SK-N-SH (cell line): ENCODE results near the gene MTERF4. TPM values are rescaled to one million over a fixed set of nuclear protein-coding genes. Genes with fewer than 3 reads are reported as not detected.

Experiments used
- CTCF ChIA-PET: fragments of 300-600, 350-600 bp; formaldehyde crosslinking; extraction: SDS; loops from one replicate; lab custom pipeline; 2021; lab: Yijun Ruan, JAX
- POLR2A ChIA-PET: fragments of 350-600 bp; sonication (Branson Sonifier 250); formaldehyde crosslinking; extraction: SDS; loops from one replicate; lab custom pipeline; 2020; ENCODE audit warnings: antibody characterized with exemption, inconsistent platforms; lab: Yijun Ruan, JAX
- DNase-seq: peaks from one replicate; pipeline ENCODE4 v3.0.0; 2012
- H2AFZ ChIP-seq: fragments of 200-600 bp; sonication (generic); 2 replicates; pipeline ENCODE4 v1.8.1; 2016; ENCODE audit warnings: antibody characterized with exemption, mild to moderate bottlenecking, low read depth
- H3F3A ChIP-seq: fragments of 200-600 bp; sonication (generic); replicated peaks from 2 replicates; pipeline ENCODE3; 2016; ENCODE audit warnings: antibody characterized with exemption, mild to moderate bottlenecking; ENCODE audit not compliant: insufficient read depth
- H3K27ac ChIP-seq, 2 experiments: fragments of 200-500 bp in 1 of 2; fragments of 200-600 bp in 1 of 2; sonication (Bioruptor generic) in 1 of 2; sonication (generic), shearing (Covaris generic) in 1 of 2; 2 replicates each; pipeline versions ENCODE4 v1.5.1 to v1.6.1; 2014 to 2016; ENCODE audit warnings: low read depth in 2 of 2, inconsistent platforms in 1 of 2, low read length in 1 of 2, mild to moderate bottlenecking in 1 of 2, mixed read lengths in 1 of 2
- H3K27me3 ChIP-seq: fragments of 200-600 bp; sonication (generic), shearing (Covaris generic); 2 replicates; pipeline ENCODE4 v1.6.1; 2016; ENCODE audit warnings: mixed run types; ENCODE audit not compliant: insufficient read depth
- H3K36me3 ChIP-seq, 2 experiments: fragments of 200-500 bp in 1 of 2; fragments of 200-600 bp in 1 of 2; sonication (Bioruptor generic) in 1 of 2; sonication (generic) in 1 of 2; replicated peaks in 1 of 2; 2 replicates each; pipeline versions ENCODE3 to v1.5.1; 2014 to 2016; ENCODE audit warnings: low read length in 1 of 2, mild to moderate bottlenecking in 1 of 2; ENCODE audit not compliant: insufficient read depth in 2 of 2, control insufficient read depth in 1 of 2
- H3K4me1 ChIP-seq, 2 experiments: fragments of 200-500 bp in 1 of 2; fragments of 200-600 bp in 1 of 2; sonication (Bioruptor generic) in 1 of 2; sonication (generic), shearing (Covaris generic) in 1 of 2; 2 replicates each; pipeline versions ENCODE4 v1.5.1 to v1.6.1; 2014 to 2016; ENCODE audit warnings: low read depth in 1 of 2, low read length in 1 of 2, mixed run types in 1 of 2; ENCODE audit not compliant: insufficient read depth in 2 of 2, control insufficient read depth in 1 of 2
- H3K4me2 ChIP-seq: fragments of 200-600 bp; sonication (generic), shearing (Covaris generic); 2 replicates; pipeline ENCODE4 v1.6.1; 2017; ENCODE audit warnings: mixed run types
- H3K4me3 ChIP-seq, 2 experiments: fragments of 200-500 bp in 1 of 2; fragments of 200-600 bp in 1 of 2; sonication (Bioruptor generic) in 1 of 2; sonication (generic), shearing (Covaris generic) in 1 of 2; 2 replicates each; pipeline versions ENCODE4 v1.5.1 to v1.8.1; 2014 to 2016; ENCODE audit warnings: low read depth in 2 of 2, inconsistent platforms in 1 of 2, low read length in 1 of 2, mild to moderate bottlenecking in 1 of 2, mixed read lengths in 1 of 2, moderate library complexity in 1 of 2
- H3K79me2 ChIP-seq: fragments of 200-600 bp; sonication (generic); 2 replicates; pipeline ENCODE4 v1.8.1; 2017; ENCODE audit warnings: mild to moderate bottlenecking; ENCODE audit not compliant: insufficient read depth
- H3K9ac ChIP-seq: fragments of 200-600 bp; sonication (generic); 2 replicates; pipeline ENCODE4 v1.6.1; 2017; ENCODE audit warnings: mixed run types
- H3K9me2 ChIP-seq: fragments of 200-600 bp; sonication (generic); 2 replicates; pipeline ENCODE4 v1.6.1; 2017; ENCODE audit warnings: mixed run types
- H3K9me3 ChIP-seq: fragments of 200-600 bp; sonication (generic); 2 replicates; pipeline ENCODE4 v1.6.1; 2017; ENCODE audit warnings: mixed run types, mild to moderate bottlenecking, moderate library complexity
- H4K20me1 ChIP-seq: fragments of 200-600 bp; sonication (generic); 2 replicates; pipeline ENCODE4 v1.6.1; 2017; ENCODE audit warnings: mild to moderate bottlenecking, mixed run types; ENCODE audit not compliant: insufficient read depth
- CHD2 ChIP-seq: fragments of 150-350 bp; IDR thresholded peaks from 2 replicates; pipeline ENCODE4 v1.6.1; 2018; ENCODE audit warnings: low read length; ENCODE audit not compliant: partially characterized antibody
- ELF1 ChIP-seq: IDR thresholded peaks from 2 replicates; pipeline ENCODE4 v1.4.0; 2012
- EP300 ChIP-seq, 2 experiments: IDR thresholded peaks; 2 replicates each; pipeline versions ENCODE4 v1.4.0 to v1.6.1; 2012; ENCODE audit warnings: borderline replicate concordance in 1 of 2, low read depth in 1 of 2, low read length in 1 of 2
- EZH2phosphoT487 ChIP-seq: fragments of 200-600 bp; sonication (generic); IDR thresholded peaks from 2 replicates; pipeline ENCODE4 v1.6.1; 2017; ENCODE audit warnings: low read depth, mixed run types, mild to moderate bottlenecking, antibody characterized with exemption, moderate library complexity, borderline replicate concordance
- FOSL2 ChIP-seq: IDR thresholded peaks from 2 replicates; pipeline ENCODE4 v1.4.0; 2012; ENCODE audit warnings: low read depth, mild to moderate bottlenecking, moderate library complexity, borderline replicate concordance
- JUND ChIP-seq: IDR thresholded peaks from 2 replicates; pipeline ENCODE4 v1.4.0; 2012
- MEF2A ChIP-seq: IDR thresholded peaks from 2 replicates; pipeline ENCODE4 v1.4.0; 2012; ENCODE audit warnings: low read depth, borderline replicate concordance
- MXI1 ChIP-seq: IDR thresholded peaks from 2 replicates; pipeline ENCODE4 v1.6.1; 2012; ENCODE audit warnings: mild to moderate bottlenecking, low read depth, low read length, improper control_type of control experiment
- NFIC ChIP-seq: IDR thresholded peaks from 2 replicates; pipeline ENCODE4 v1.4.0; 2012; ENCODE audit warnings: borderline replicate concordance
- POLR2AphosphoS5 ChIP-seq: IDR thresholded peaks from 2 replicates; pipeline ENCODE4 v1.6.1; 2012; ENCODE audit warnings: low read depth, low read length
- RAD21 ChIP-seq: IDR thresholded peaks from 2 replicates; pipeline ENCODE4 v1.6.1; 2012; ENCODE audit warnings: mild to moderate bottlenecking, low read length
- RCOR1 ChIP-seq: fragments of 150-350 bp; IDR thresholded peaks from 2 replicates; pipeline ENCODE4 v1.6.1; 2017; ENCODE audit warnings: antibody characterized with exemption, low read length
- RFX5 ChIP-seq: IDR thresholded peaks from 2 replicates; pipeline ENCODE4 v1.6.1; 2012; ENCODE audit warnings: mild to moderate bottlenecking, improper control_type of control experiment, low read length
- RXRA ChIP-seq: IDR thresholded peaks from 2 replicates; pipeline ENCODE4 v1.4.0; 2012; ENCODE audit warnings: low read depth, mild to moderate bottlenecking, borderline replicate concordance
- SIN3A ChIP-seq: IDR thresholded peaks from 2 replicates; pipeline ENCODE4 v1.6.1; 2012; ENCODE audit warnings: low read depth, mild to moderate bottlenecking, low read length, moderate library complexity, borderline replicate concordance
- SMC3 ChIP-seq: IDR thresholded peaks from 2 replicates; pipeline ENCODE4 v1.6.1; 2012; ENCODE audit warnings: low read depth, low read length, improper control_type of control experiment
- TCF12 ChIP-seq: IDR thresholded peaks from 2 replicates; pipeline ENCODE4 v1.4.0; 2012
- TEAD4 ChIP-seq: IDR thresholded peaks from 2 replicates; pipeline ENCODE4 v1.4.0; 2012; ENCODE audit warnings: mild to moderate bottlenecking, borderline replicate concordance; ENCODE audit not compliant: insufficient read depth
- WGBS: methylation state at CpG from one replicate; pipeline ENCODE4 v1.1.6; 2017; ENCODE audit warnings: low lambda C conversion rate; 5-methylcytosine and 5-hydroxymethylcytosine counted together
- polyA plus RNA-seq, 3 experiments: library from polyadenylated mRNA; depleted of rRNA; stranded (reverse); fragments of >200 nt; gene quantifications; 2 replicates each; pipeline ENCODE4 v1.2.3, GENCODE V29; 2012
- TF ChIP-seq, protein P1 (sequence below): fragments of 200-600 bp; sonication (generic); IDR thresholded peaks from 2 replicates; pipeline ENCODE4 v1.6.1; 2017; ENCODE audit warnings: antibody characterized with exemption, mild to moderate bottlenecking, moderate library complexity
- TF ChIP-seq, protein P2 (sequence below): IDR thresholded peaks from 2 replicates; pipeline ENCODE4 v1.4.0; 2012; ENCODE audit warnings: low read depth, borderline replicate concordance

Gene MTERF4
- polyA plus RNA-seq, 1 of the 3 experiments (the other 2 are of a cell fraction): 31.0 TPM

DNA sequence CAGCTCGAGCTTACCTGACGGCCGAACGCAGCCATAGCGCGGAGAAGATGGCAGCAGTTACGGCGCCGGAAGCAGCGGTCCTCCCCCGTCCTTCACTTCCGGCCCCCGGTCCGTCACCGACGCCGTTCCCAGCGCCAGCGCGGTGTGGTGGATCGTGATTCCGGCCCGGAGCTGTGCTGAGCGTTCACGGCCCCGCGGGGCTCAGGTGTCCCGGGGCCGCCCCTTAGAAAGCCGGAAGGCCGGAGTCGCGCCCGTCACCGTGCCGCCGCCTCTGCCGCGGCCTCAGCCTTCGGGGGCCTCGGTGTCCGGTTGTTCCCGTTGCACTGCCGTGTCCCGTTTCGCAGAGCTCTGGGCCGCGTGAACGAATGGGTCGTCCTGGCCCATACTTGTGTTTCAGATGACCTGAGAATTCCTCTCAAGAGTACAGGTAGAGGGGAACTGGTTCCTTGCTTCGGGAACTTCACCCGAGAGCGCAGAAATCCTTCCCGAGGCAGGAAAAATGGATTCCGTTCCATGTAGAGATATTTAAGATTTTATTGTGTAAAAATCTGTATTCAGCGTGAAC lies at the start of gene MTERF4 (continued):
- TF ChIP-seq SIN3A (peak; percentile 81; the same call in 1 of the 2 replicates), RFX5 (no peak), ELF1 (peak; percentile 74; the same call in 1 of the 2 replicates), MXI1 (peak; percentile 47; the same call in 1 of the 2 replicates), CHD2 (peak; percentile 82), SMC3 (no peak; the same call in 1 of the 2 replicates), NFIC (no peak; the same call in 1 of the 2 replicates), JUND (no peak), RCOR1 (peak; percentile 73), TEAD4 (no peak), TCF12 (0 out of 2 replicates have a peak, but pooled peaks have one; percentile 23), RXRA (no peak)
- TF ChIP-seq, protein P1, sequence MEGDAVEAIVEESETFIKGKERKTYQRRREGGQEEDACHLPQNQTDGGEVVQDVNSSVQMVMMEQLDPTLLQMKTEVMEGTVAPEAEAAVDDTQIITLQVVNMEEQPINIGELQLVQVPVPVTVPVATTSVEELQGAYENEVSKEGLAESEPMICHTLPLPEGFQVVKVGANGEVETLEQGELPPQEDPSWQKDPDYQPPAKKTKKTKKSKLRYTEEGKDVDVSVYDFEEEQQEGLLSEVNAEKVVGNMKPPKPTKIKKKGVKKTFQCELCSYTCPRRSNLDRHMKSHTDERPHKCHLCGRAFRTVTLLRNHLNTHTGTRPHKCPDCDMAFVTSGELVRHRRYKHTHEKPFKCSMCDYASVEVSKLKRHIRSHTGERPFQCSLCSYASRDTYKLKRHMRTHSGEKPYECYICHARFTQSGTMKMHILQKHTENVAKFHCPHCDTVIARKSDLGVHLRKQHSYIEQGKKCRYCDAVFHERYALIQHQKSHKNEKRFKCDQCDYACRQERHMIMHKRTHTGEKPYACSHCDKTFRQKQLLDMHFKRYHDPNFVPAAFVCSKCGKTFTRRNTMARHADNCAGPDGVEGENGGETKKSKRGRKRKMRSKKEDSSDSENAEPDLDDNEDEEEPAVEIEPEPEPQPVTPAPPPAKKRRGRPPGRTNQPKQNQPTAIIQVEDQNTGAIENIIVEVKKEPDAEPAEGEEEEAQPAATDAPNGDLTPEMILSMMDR: no peak

DNA sequence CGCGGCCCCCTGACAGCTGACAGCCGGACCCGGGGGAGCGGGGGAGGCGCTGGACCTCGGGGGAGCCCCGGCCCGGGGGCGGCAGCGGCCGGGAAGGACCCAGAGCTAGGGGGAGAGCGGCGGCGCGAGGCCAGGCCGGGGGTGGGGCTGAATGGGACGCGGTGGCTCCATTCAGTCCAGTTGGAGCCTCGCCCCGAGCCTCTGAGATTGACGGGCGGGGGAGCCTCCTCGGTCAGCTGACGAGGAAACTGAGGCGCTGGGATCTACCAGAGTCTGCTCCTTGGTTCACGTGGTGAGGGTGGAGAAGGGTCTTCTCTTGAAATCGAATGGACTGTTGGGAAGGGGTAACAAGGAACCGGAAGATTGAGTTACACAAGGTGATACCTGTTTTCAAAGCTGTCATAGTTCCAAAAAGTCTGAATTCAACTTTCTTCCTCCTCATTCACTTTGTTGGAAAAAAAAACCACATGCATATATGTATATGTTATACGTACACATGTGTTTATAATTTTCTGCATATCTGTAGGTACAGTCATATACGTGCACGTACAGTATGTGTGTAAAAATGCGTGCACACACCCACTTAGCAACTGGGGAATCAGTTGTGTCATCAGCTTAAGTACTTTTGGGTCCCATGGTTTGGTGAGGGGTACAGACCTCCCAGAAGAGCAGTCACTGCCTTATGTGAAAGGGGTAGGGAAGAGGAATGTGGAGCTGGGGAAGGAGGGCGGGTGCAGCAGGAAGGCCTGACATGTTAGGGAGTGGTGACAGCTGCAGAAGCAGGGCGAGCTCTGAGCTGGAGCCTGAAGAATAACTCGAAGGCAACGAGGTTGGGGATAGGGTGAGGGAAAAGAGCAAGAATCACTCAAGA lies 48.8 kb upstream of the MTERF4 start:
- Histone ChIP-seq H3K4me2 (peak overlapping the region; percentile 97), H3K36me3 (peaks cover 0 to 10% of the 10 kb centered on the region in 2 experiments), H4K20me1 (no peaks in the 10 kb centered on the region), H3K27me3 (no peaks in the 10 kb centered on the region), H3K79me2 (peaks cover 29% of the 10 kb centered on the region), H3K9me3 (no peaks in the 10 kb centered on the region), H2AFZ (peak overlapping the region; percentile 91), H3K9ac (peak overlapping the region; percentile 69; the same call in 1 of the 2 replicates), H3K4me3 (peak overlapping the region; percentile 81 to 94), H3K9me2 (no peaks in the 10 kb centered on the region), H3F3A (peaks cover 4% of the 10 kb centered on the region), H3K27ac (peak overlapping the region in 1 of 2 experiments; percentile 67; a peak in 2 of 4 replicates), H3K4me1 (peaks cover 6 to 18% of the 10 kb centered on the region in 2 experiments; a peak in 3 of 4 replicates)
- POLR2A ChIA-PET: no interaction called here
- 27% methylated on average over 16 of the region's 37 CpGs for WGBS
- no peak for DNase-seq
- TF ChIP-seq TCF12: no peak
- TF ChIP-seq TEAD4: no peak
- no peak for TF ChIP-seq POLR2AphosphoS5
- TF ChIP-seq SIN3A: no peak
- TF ChIP-seq FOSL2: no peak
- TF ChIP-seq EZH2phosphoT487: no peak
- TF ChIP-seq MXI1: no peak; the same call in 1 of the 2 replicates
- no peak for TF ChIP-seq CHD2
- TF ChIP-seq, protein P2, sequence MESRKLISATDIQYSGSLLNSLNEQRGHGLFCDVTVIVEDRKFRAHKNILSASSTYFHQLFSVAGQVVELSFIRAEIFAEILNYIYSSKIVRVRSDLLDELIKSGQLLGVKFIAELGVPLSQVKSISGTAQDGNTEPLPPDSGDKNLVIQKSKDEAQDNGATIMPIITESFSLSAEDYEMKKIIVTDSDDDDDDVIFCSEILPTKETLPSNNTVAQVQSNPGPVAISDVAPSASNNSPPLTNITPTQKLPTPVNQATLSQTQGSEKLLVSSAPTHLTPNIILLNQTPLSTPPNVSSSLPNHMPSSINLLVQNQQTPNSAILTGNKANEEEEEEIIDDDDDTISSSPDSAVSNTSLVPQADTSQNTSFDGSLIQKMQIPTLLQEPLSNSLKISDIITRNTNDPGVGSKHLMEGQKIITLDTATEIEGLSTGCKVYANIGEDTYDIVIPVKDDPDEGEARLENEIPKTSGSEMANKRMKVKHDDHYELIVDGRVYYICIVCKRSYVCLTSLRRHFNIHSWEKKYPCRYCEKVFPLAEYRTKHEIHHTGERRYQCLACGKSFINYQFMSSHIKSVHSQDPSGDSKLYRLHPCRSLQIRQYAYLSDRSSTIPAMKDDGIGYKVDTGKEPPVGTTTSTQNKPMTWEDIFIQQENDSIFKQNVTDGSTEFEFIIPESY: no peak
- TF ChIP-seq EP300 (IDR thresholded peaks at IDR 0.05; ENCODE audit: borderline replicate concordance in 1 of 2, low read depth in 1 of 2, low read length in 1 of 2): no peak
- no peak for TF ChIP-seq JUND
- TF ChIP-seq RAD21: no peak
- no peak for TF ChIP-seq MEF2A
- CTCF ChIA-PET: interaction anchor here (0.6 to 2.4 kb wide), 9 partner anchors 17 to 698 kb away, joined by 3 to 10 read pairs (median 3); no protein-coding TSS in a partner anchor
